ENCODE data around the gene GSN. TPM values are rescaled to one million over a fixed set of nuclear protein-coding genes. Genes with fewer than 3 reads are reported as not detected.

Gene GSN
- total and polyA plus RNA-seq, 8 donors, result 215 to 909 (median 531) TPM

DNA sequence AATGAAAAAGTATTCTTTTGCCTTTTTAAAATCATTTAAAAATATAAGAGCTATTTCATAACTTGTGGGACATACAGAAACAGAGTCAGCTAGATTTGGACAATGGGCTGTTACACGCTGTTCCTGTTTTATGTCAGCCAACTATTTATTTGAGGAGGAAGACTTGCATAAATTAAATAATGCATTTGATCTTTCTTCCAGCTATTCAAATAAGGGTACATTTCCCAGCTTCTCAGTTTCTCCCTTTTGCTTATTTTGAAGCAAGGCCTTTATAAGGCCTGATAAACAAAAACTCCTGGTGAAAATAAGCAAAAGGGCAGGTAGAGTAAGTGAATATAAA, 95.6 kb downstream of the GSN start:
- Histone ChIP-seq H3K36me3 (no peaks in the 10 kb centered on the region), H3K9me3 (no peaks in the 10 kb centered on the region), H3K27ac (peak overlapping the region in 4 of 5 donors; percentile 71 to 95 (median 88)), H3K27me3 (no peaks in the 10 kb centered on the region), H3K4me3 (peak overlapping the region in 2 of 4 donors; percentile 1 to 72), H3K4me1 (peaks cover 31 to 99% (median 74%) of the 10 kb centered on the region in 4 donors)
- intact Hi-C loops (cut with DNase I; ENCODE audit: low total_unique reads), result no loop called here
- TF ChIP-seq POLR2AphosphoS5 (IDR thresholded peaks at IDR 0.05) (no peak), POLR2A (IDR thresholded peaks at IDR 0.05) (no peak), EP300 (IDR thresholded peaks at IDR 0.05) (no peak)
- TF ChIP-seq, protein P1, sequence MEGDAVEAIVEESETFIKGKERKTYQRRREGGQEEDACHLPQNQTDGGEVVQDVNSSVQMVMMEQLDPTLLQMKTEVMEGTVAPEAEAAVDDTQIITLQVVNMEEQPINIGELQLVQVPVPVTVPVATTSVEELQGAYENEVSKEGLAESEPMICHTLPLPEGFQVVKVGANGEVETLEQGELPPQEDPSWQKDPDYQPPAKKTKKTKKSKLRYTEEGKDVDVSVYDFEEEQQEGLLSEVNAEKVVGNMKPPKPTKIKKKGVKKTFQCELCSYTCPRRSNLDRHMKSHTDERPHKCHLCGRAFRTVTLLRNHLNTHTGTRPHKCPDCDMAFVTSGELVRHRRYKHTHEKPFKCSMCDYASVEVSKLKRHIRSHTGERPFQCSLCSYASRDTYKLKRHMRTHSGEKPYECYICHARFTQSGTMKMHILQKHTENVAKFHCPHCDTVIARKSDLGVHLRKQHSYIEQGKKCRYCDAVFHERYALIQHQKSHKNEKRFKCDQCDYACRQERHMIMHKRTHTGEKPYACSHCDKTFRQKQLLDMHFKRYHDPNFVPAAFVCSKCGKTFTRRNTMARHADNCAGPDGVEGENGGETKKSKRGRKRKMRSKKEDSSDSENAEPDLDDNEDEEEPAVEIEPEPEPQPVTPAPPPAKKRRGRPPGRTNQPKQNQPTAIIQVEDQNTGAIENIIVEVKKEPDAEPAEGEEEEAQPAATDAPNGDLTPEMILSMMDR (IDR thresholded peaks at IDR 0.05), result no peak
- DNase-seq, result no peak
- WGBS, 5 donors, result 34 to 61% (median 55%) methylated on average over 1 of the region's 1 CpG

- TF ChIP-seq, protein P1 (IDR thresholded peaks at IDR 0.05), result no peak
- TF ChIP-seq POLR2A (IDR thresholded peaks at IDR 0.05), result no peak
- TF ChIP-seq POLR2AphosphoS5 (IDR thresholded peaks at IDR 0.05), result no peak
- TF ChIP-seq EP300 (IDR thresholded peaks at IDR 0.05), result no peak
- no peaks in the 10 kb centered on the region for H3K9me3 ChIP-seq
- 57 to 87% (median 83%) methylated on average over 5 of the region's 5 CpGs for WGBS, 5 donors
- peak overlapping the region in 4 of 5 donors; percentile 71 to 95 (median 88) for H3K27ac ChIP-seq
- intact Hi-C loops (cut with DNase I; ENCODE audit: low total_unique reads), result no loop called here
- peak overlapping the region in 1 of 4 donors; percentile 72 for H3K4me3 ChIP-seq
- no peaks in the 10 kb centered on the region for H3K27me3 ChIP-seq
- H3K4me1 ChIP-seq, result peaks cover 31 to 98% (median 71%) of the 10 kb centered on the region in 4 donors
- H3K36me3 ChIP-seq, result no peaks in the 10 kb centered on the region
- DNase-seq, result no peak
Observed at GRCh38 chr9:121364077-121364476, 96.1 kb downstream of the GSN start.

DNA sequence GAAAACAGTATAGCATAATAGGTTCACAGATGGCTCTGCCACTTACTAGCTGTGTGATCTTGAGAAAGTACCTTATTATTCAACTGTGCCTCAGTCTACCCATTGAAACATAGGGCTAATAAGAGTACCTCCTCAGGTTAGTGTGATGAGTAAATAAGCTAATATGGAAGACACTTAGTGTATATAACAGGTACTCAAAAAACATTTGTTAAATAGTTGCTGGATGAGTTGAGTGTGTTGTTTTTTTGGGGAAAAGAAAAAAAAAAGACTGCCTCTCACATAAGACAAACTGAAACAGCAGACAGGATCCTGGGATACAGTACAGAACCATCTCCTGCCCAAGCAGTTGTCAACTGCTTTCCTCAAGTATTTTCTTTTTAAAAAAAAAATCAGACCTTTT, 96.9 kb downstream of the GSN start:
- no peaks in the 10 kb centered on the region for H3K27me3 ChIP-seq
- peaks cover 33 to 93% (median 63%) of the 10 kb centered on the region in 4 donors for H3K4me1 ChIP-seq
- no peaks in the 10 kb centered on the region for H3K36me3 ChIP-seq
- no peak for DNase-seq
- peak overlapping the region in 4 of 5 donors; percentile 71 to 95 (median 88) for H3K27ac ChIP-seq
- no peaks in the 10 kb centered on the region for H3K9me3 ChIP-seq
- H3K4me3 ChIP-seq, result peak overlapping the region in 1 of 4 donors; percentile 72
- no peak for TF ChIP-seq EP300 (IDR thresholded peaks at IDR 0.05)
- TF ChIP-seq POLR2A (IDR thresholded peaks at IDR 0.05), result no peak
- TF ChIP-seq, protein P1 (IDR thresholded peaks at IDR 0.05), result no peak
- no peak for TF ChIP-seq POLR2AphosphoS5 (IDR thresholded peaks at IDR 0.05)
- intact Hi-C loops (cut with DNase I; ENCODE audit: low total_unique reads), result no loop called here

- peaks cover 37 to 91% (median 60%) of the 10 kb centered on the region in 4 donors for H3K4me1 ChIP-seq
- H3K27ac ChIP-seq, result peak overlapping the region in 4 of 5 donors; percentile 71 to 95 (median 88)
- WGBS, 5 donors, result 34 to 63% (median 53%) methylated on average over 2 of the region's 2 CpGs
Observed at GRCh38 chr9:121365564-121365963, 97.6 kb downstream of the GSN start.

More at GRCh38 chr9:121365564-121365963, 97.6 kb downstream of the GSN start:
- DNase-seq, result no peak
- H3K36me3 ChIP-seq, result no peaks in the 10 kb centered on the region
- TF ChIP-seq POLR2AphosphoS5 (IDR thresholded peaks at IDR 0.05), result no peak
- no peak for TF ChIP-seq POLR2A (IDR thresholded peaks at IDR 0.05)
- TF ChIP-seq, protein P1 (IDR thresholded peaks at IDR 0.05), result no peak
- no peak for TF ChIP-seq EP300 (IDR thresholded peaks at IDR 0.05)
- intact Hi-C loops (cut with DNase I; ENCODE audit: low total_unique reads), result no loop called here
- no peaks in the 10 kb centered on the region for H3K9me3 ChIP-seq
- H3K4me3 ChIP-seq, result peak overlapping the region in 1 of 4 donors; percentile 72
- no peaks in the 10 kb centered on the region for H3K27me3 ChIP-seq
